Liver (tissue), 9 donors: Measurements from ENCODE around the gene GCDH. TPM values are rescaled to one million over a fixed set of nuclear protein-coding genes. Genes with fewer than 3 reads are reported as not detected.
A peak's percentile ranks its signal among the peaks of the same experiment; 100 is the strongest.

Source experiments
- DNase-seq: peaks from one replicate; pipeline ENCODE4 v3.0.0-alpha.2; 2017; ENCODE audit warnings: low spot score
- H3K27ac ChIP-seq, 2 donors: one replicate each; pipeline ENCODE4 v1.7.0; 2013; ENCODE audit warnings: inconsistent platforms in 2 of 2, low read length in 2 of 2, control low read depth in 1 of 2, low read depth in 1 of 2, mild to moderate bottlenecking in 1 of 2
- H3K27me3 ChIP-seq, 4 donors: one replicate each; pipeline versions ENCODE4 v1.6.1 to v1.7.0; 2013; ENCODE audit warnings: low read length in 3 of 4, inconsistent platforms in 1 of 4, mild to moderate bottlenecking in 1 of 4, moderate library complexity in 1 of 4; ENCODE audit not compliant: control insufficient read depth in 4 of 4, insufficient read depth in 4 of 4
- H3K36me3 ChIP-seq, 4 donors: one replicate each; pipeline versions ENCODE4 v1.6.1 to v1.7.0; 2013; ENCODE audit warnings: low read length in 3 of 4, mild to moderate bottlenecking in 3 of 4, low read depth in 1 of 4, moderate library complexity in 1 of 4; ENCODE audit not compliant: control insufficient read depth in 4 of 4, insufficient read depth in 3 of 4
- H3K4me1 ChIP-seq, 4 donors: one replicate each; pipeline versions ENCODE4 v1.6.1 to v1.7.0; 2013; ENCODE audit warnings: low read length in 3 of 4, mild to moderate bottlenecking in 3 of 4, moderate library complexity in 1 of 4; ENCODE audit not compliant: control insufficient read depth in 4 of 4, insufficient read depth in 4 of 4
- H3K4me3 ChIP-seq, 3 donors: one replicate each; pipeline versions ENCODE4 v1.6.1 to v1.7.0; 2013; ENCODE audit warnings: low read length in 3 of 3, control low read depth in 1 of 3, low read depth in 1 of 3, mild to moderate bottlenecking in 1 of 3
- H3K9ac ChIP-seq, 2 donors: one replicate each; pipeline ENCODE4 v1.7.0; 2013; ENCODE audit warnings: low read length in 2 of 2, mild to moderate bottlenecking in 2 of 2, moderate library complexity in 2 of 2, control low read depth in 1 of 2, low read depth in 1 of 2
- H3K9me3 ChIP-seq, 4 donors: one replicate each; pipeline versions ENCODE4 v1.6.1 to v1.7.0; 2013; ENCODE audit warnings: low read length in 3 of 4; ENCODE audit not compliant: control insufficient read depth in 4 of 4
- ATF3 ChIP-seq: IDR thresholded peaks from 2 replicates; pipeline ENCODE4 v1.6.1; 2016; ENCODE audit warnings: antibody characterized with exemption
- CTCF ChIP-seq: fragments of 150-350 bp; IDR thresholded peaks from 2 replicates; pipeline ENCODE4 v1.5.1; 2017; ENCODE audit warnings: improper control_type of control experiment, low read depth, low read length; ENCODE audit not compliant: missing input control
- EGR1 ChIP-seq, 2 donors: IDR thresholded peaks; 2 replicates each; pipeline ENCODE4 v1.6.1; 2016 to 2018; ENCODE audit warnings: antibody characterized with exemption in 2 of 2, low read depth in 2 of 2
- FOXA1 ChIP-seq: IDR thresholded peaks from 2 replicates; pipeline ENCODE4 v1.6.1; 2016; ENCODE audit warnings: antibody characterized with exemption
- FOXA2 ChIP-seq: IDR thresholded peaks from 2 replicates; pipeline ENCODE4 v1.6.1; 2016; ENCODE audit warnings: antibody characterized with exemption
- GABPA ChIP-seq, 2 donors: IDR thresholded peaks in 1 of 2; conservative IDR thresholded peaks in 1 of 2; 2 replicates each; pipeline ENCODE4 v1.6.1; 2016; ENCODE audit warnings: antibody characterized with exemption in 2 of 2, mild to moderate bottlenecking in 1 of 2, moderate library complexity in 1 of 2
- HNF4A ChIP-seq, 2 donors: conservative IDR thresholded peaks; 2 replicates each; pipeline ENCODE4 v1.6.1; 2016; ENCODE audit warnings: antibody characterized with exemption in 2 of 2, mild to moderate bottlenecking in 2 of 2
- HNF4G ChIP-seq: IDR thresholded peaks from 2 replicates; pipeline ENCODE4 v1.6.1; 2016; ENCODE audit warnings: antibody characterized with exemption
- JUND ChIP-seq, 2 donors: IDR thresholded peaks; 2 replicates each; pipeline ENCODE4 v1.6.1; 2016; ENCODE audit warnings: antibody characterized with exemption in 2 of 2
- MAX ChIP-seq: IDR thresholded peaks from 2 replicates; pipeline ENCODE4 v1.6.1; 2016; ENCODE audit warnings: antibody characterized with exemption
- NR2F2 ChIP-seq: IDR thresholded peaks from 2 replicates; pipeline ENCODE4 v1.6.1; 2016; ENCODE audit warnings: antibody characterized with exemption
- RAD21 ChIP-seq, 2 donors: IDR thresholded peaks; 2 replicates each; pipeline ENCODE4 v1.6.1; 2016; ENCODE audit warnings: antibody characterized with exemption in 2 of 2, mild to moderate bottlenecking in 2 of 2
- REST ChIP-seq: IDR thresholded peaks from 2 replicates; pipeline ENCODE4 v1.6.1; 2016; ENCODE audit warnings: antibody characterized with exemption, mild to moderate bottlenecking
- RXRA ChIP-seq, 2 donors: IDR thresholded peaks; 2 replicates each; pipeline ENCODE4 v1.6.1; 2017 to 2018; ENCODE audit warnings: antibody characterized with exemption in 2 of 2, mild to moderate bottlenecking in 1 of 2
- SP1 ChIP-seq: IDR thresholded peaks from 2 replicates; pipeline ENCODE4 v1.6.1; 2018; ENCODE audit warnings: antibody characterized with exemption, mild to moderate bottlenecking
- TAF1 ChIP-seq: conservative IDR thresholded peaks from 2 replicates; pipeline ENCODE4 v1.6.1; 2016; ENCODE audit warnings: antibody characterized with exemption, mild to moderate bottlenecking
- YY1 ChIP-seq: IDR thresholded peaks from 2 replicates; pipeline ENCODE4 v1.6.1; 2016; ENCODE audit warnings: antibody characterized with exemption, mild to moderate bottlenecking
- WGBS: extraction: QIAGEN DNeasy Blood & Tissue Kit; methylation state at CpG from one replicate; pipeline ENCODE4 v1.1.7; 2013; 5-methylcytosine and 5-hydroxymethylcytosine counted together
- polyA plus RNA-seq, 2 donors: library from polyadenylated mRNA; stranded (reverse) in 1 of 2; unstranded in 1 of 2; fragments of 200-250 nt in 1 of 2; fragments of >200 nt in 1 of 2; fragmentation: Nextera tagmentation in 1 of 2; extraction: Ambion mirVana in 1 of 2; gene quantifications; one replicate each; pipeline versions ENCODE4 v1.2.1 to v1.2.3, GENCODE V29; 2013 to 2015
- total RNA-seq, 2 donors: library from RNA; depleted of rRNA; stranded (reverse); fragments of >200 nt; gene quantifications; one replicate each; pipeline ENCODE4 v1.2.3, GENCODE V29; 2014
- TF ChIP-seq, protein P1 (sequence below): IDR thresholded peaks from 2 replicates; pipeline ENCODE4 v1.6.1; 2016; ENCODE audit warnings: antibody characterized with exemption
- donor health status: healthy.
- donor health status: healthy.
- donor health status: healthy.
- donor health status: healthy.
- donor health status: healthy.

GCDH gene
- total and polyA plus RNA-seq, 4 donors, result 65.8 to 118 (median 78.1) TPM

GRCh38 chr19:12933287-12934072 lies 42.5 kb downstream of the GCDH start, which contains the start of gene FARSA:
FARSA (minus strand) TSS chr19:12933711; CDS start chr19:12933696, 15 bp downstream.
- peaks cover 4 to 17% (median 10%) of the 10 kb centered on the region in 4 donors for H3K36me3 ChIP-seq
- WGBS, result under 1% methylated on average over 51 of the region's 51 CpGs
- H3K4me1 ChIP-seq, result peaks cover 6 to 31% (median 23%) of the 10 kb centered on the region in 4 donors
- H3K9me3 ChIP-seq, result no peaks in the 10 kb centered on the region
- H3K9ac ChIP-seq, result peak within 1 kb of the TSS; percentile 26 to 82
- peak within 1 kb of the TSS; percentile 77 to 79 for H3K27ac ChIP-seq
- no peak for TF ChIP-seq HNF4G
- TF ChIP-seq FOXA1, result no peak
- TF ChIP-seq YY1, result peak; percentile 100
- peak in 1 of 2 donors; percentile 34 for TF ChIP-seq EGR1 (IDR thresholded peaks at IDR 0.05; ENCODE audit: low read depth in 2 of 2)
- TF ChIP-seq TAF1, result peak; percentile 45
- no peak for TF ChIP-seq FOXA2
- TF ChIP-seq RXRA (IDR thresholded peaks at IDR 0.05), result peak; percentile 16 to 27
- TF ChIP-seq ATF3, result no peak
- TF ChIP-seq, protein P1, sequence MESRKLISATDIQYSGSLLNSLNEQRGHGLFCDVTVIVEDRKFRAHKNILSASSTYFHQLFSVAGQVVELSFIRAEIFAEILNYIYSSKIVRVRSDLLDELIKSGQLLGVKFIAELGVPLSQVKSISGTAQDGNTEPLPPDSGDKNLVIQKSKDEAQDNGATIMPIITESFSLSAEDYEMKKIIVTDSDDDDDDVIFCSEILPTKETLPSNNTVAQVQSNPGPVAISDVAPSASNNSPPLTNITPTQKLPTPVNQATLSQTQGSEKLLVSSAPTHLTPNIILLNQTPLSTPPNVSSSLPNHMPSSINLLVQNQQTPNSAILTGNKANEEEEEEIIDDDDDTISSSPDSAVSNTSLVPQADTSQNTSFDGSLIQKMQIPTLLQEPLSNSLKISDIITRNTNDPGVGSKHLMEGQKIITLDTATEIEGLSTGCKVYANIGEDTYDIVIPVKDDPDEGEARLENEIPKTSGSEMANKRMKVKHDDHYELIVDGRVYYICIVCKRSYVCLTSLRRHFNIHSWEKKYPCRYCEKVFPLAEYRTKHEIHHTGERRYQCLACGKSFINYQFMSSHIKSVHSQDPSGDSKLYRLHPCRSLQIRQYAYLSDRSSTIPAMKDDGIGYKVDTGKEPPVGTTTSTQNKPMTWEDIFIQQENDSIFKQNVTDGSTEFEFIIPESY, result no peak
- TF ChIP-seq GABPA (IDR thresholded peaks at IDR 0.05 in 1 of 2, conservative IDR thresholded peaks at IDR 0.05 in 1 of 2), result peak; percentile 93 to 98
- peak; percentile 10 for TF ChIP-seq NR2F2
- TF ChIP-seq HNF4A (conservative IDR thresholded peaks at IDR 0.05), result peak; percentile 23 to 39
- TF ChIP-seq JUND (IDR thresholded peaks at IDR 0.05), result peak in 1 of 2 donors; percentile 30
- no peak for TF ChIP-seq MAX
- no peak for TF ChIP-seq RAD21 (IDR thresholded peaks at IDR 0.05)
- peak; percentile 72 for TF ChIP-seq REST
- no peak for TF ChIP-seq CTCF
- TF ChIP-seq SP1, result peak; percentile 42
- peak within 1 kb of the TSS; percentile 77 to 93 (median 91) for H3K4me3 ChIP-seq
- peak; percentile 93 for DNase-seq
- no peaks in the 10 kb centered on the region for H3K27me3 ChIP-seq
